Lung (tissue), 12 donors: ENCODE measurements around the gene TGFBR3. TPM values are rescaled to one million over a fixed set of nuclear protein-coding genes. Genes with fewer than 3 reads are reported as not detected.

Experiments used
- ATAC-seq: fragments of 200-7000 bp; cut with Tn5 transposase; one replicate; pipeline ENCODE4 v1.9.1; 2020; ENCODE audit warnings: moderate number of reproducible peaks; ENCODE audit not compliant: insufficient read depth, low FRiP score
- DNase-seq, 3 donors: peaks; one replicate each; pipeline ENCODE4 v3.0.0-alpha.2; 2013 to 2017
- H3K27ac ChIP-seq, 2 donors: one replicate each; pipeline ENCODE4 v1.5.1; 2013; ENCODE audit warnings: mild to moderate bottlenecking in 2 of 2, moderate library complexity in 2 of 2, control low read depth in 1 of 2, inconsistent platforms in 1 of 2, low read depth in 1 of 2, low read length in 1 of 2
- H3K27me3 ChIP-seq, 3 donors: one replicate each; pipeline ENCODE4 v1.5.1; 2013; ENCODE audit warnings: low read length in 2 of 3; ENCODE audit not compliant: control insufficient read depth in 3 of 3, insufficient read depth in 3 of 3
- H3K36me3 ChIP-seq, 4 donors: one replicate each; pipeline ENCODE4 v1.5.1; 2013; ENCODE audit warnings: low read length in 4 of 4, mild to moderate bottlenecking in 1 of 4, moderate library complexity in 1 of 4; ENCODE audit not compliant: control insufficient read depth in 4 of 4, insufficient read depth in 4 of 4
- H3K4me1 ChIP-seq, 5 donors: one replicate each; pipeline ENCODE4 v1.5.1; 2013; ENCODE audit warnings: low read length in 5 of 5, mild to moderate bottlenecking in 2 of 5, moderate library complexity in 1 of 5; ENCODE audit not compliant: control insufficient read depth in 5 of 5, insufficient read depth in 5 of 5
- H3K4me3 ChIP-seq: one replicate; pipeline ENCODE4 v1.5.1; 2013; ENCODE audit warnings: mild to moderate bottlenecking, control low read depth, moderate library complexity
- H3K9ac ChIP-seq, 2 donors: one replicate each; pipeline ENCODE4 v1.5.1; 2013; ENCODE audit warnings: low read length in 2 of 2, control low read depth in 1 of 2; ENCODE audit not compliant: insufficient read depth in 1 of 2
- H3K9me3 ChIP-seq, 4 donors: one replicate each; pipeline ENCODE4 v1.5.1; 2013; ENCODE audit warnings: low read length in 3 of 4, mild to moderate bottlenecking in 1 of 4, moderate library complexity in 1 of 4; ENCODE audit not compliant: control insufficient read depth in 4 of 4, insufficient read depth in 3 of 4
- WGBS, 2 donors: extraction: QIAGEN DNeasy Blood & Tissue Kit; methylation state at CpG; one replicate each; pipeline ENCODE4 v1.1.7; 2013; 5-methylcytosine and 5-hydroxymethylcytosine counted together
- polyA plus RNA-seq, 2 donors: library from polyadenylated mRNA; stranded (reverse); fragments of 200-250 nt; gene quantifications; one replicate each; pipeline ENCODE4 v1.2.1, GENCODE V29; 2013
- total RNA-seq, 2 donors: library from RNA; depleted of rRNA in 1 of 2; stranded (reverse); fragments of >200 nt in 1 of 2; gene quantifications; one replicate each; pipeline ENCODE4 v1.2.1, GENCODE V29; 2014 to 2021
- TF ChIP-seq, protein P1 (sequence below): IDR thresholded peaks from 2 replicates; pipeline ENCODE4 v1.5.1; 2012; ENCODE audit warnings: mild to moderate bottlenecking; ENCODE audit errors: control extremely low read depth, extremely low read depth
- donor health status: control.
- donor health status: control.
- donor health status: Bipolar disorder and iron deficiency.
- donor health status: healthy.
- donor health status: DM: yes; HTN: yes; CAD: no.

The TGFBR3 gene
- total and polyA plus RNA-seq, 4 donors, result 13.1 to 99.6 (median 26.5) TPM

GRCh38 chr1:91712393-91712792, 173.6 kb downstream of the TGFBR3 start:
- no peak for ATAC-seq
- 72 to 89% methylated on average over 3 of the region's 3 CpGs for WGBS, 2 donors
- H3K4me3 ChIP-seq, result no peak overlapping the region
- peaks cover 0 to 46% (median 26%) of the 10 kb centered on the region in 5 donors for H3K4me1 ChIP-seq
- peak overlapping the region in 1 of 2 donors; percentile 66 for H3K27ac ChIP-seq
- H3K9me3 ChIP-seq, result no peaks in the 10 kb centered on the region
- no peak overlapping the region for H3K9ac ChIP-seq
- no peaks in the 10 kb centered on the region for H3K27me3 ChIP-seq
- DNase-seq, result no peak
- TF ChIP-seq, protein P1, sequence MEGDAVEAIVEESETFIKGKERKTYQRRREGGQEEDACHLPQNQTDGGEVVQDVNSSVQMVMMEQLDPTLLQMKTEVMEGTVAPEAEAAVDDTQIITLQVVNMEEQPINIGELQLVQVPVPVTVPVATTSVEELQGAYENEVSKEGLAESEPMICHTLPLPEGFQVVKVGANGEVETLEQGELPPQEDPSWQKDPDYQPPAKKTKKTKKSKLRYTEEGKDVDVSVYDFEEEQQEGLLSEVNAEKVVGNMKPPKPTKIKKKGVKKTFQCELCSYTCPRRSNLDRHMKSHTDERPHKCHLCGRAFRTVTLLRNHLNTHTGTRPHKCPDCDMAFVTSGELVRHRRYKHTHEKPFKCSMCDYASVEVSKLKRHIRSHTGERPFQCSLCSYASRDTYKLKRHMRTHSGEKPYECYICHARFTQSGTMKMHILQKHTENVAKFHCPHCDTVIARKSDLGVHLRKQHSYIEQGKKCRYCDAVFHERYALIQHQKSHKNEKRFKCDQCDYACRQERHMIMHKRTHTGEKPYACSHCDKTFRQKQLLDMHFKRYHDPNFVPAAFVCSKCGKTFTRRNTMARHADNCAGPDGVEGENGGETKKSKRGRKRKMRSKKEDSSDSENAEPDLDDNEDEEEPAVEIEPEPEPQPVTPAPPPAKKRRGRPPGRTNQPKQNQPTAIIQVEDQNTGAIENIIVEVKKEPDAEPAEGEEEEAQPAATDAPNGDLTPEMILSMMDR, result no peak
- peaks cover 4 to 35% (median 25%) of the 10 kb centered on the region in 4 donors for H3K36me3 ChIP-seq

DNA sequence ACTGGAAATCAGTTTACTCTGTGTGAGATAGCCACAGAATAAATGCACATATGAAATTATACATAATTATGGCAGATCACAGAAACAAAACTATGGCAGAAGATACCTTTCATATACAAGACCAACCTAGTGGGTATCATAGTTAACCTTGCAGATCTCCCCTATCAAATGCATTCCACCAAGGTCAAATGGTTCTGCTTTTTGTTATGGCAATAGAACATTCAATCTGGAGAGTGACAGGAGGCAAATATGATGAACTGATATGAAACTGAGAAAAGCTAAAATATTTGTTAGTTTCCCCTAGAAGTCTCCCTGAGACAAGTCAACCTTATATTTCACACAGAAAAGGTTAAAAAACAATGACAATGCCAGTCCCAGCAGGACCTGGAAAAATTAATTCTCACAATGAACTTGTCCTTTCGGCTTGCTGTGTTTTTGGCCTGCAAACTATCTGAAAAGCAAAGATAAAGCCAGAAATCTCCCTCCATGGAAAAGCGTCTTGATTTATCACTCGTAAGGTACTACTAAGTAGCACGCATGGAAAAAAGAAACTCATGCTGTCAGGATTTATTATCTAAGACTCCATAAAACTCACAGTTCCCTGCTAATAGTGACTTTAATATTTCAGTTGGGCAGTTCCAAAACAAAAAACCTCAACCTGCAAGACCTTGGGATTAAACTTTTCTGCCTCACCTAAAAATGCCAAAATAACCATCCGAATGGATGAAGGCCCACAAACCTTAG, 174.3 kb downstream of the TGFBR3 start:
- H3K4me1 ChIP-seq, result peaks cover 0 to 44% (median 26%) of the 10 kb centered on the region in 5 donors
- ATAC-seq, result no peak
- H3K9ac ChIP-seq, result no peak overlapping the region
- WGBS, 2 donors, result 96 to 97% methylated on average over 5 of the region's 5 CpGs
- DNase-seq, result no peak
- peak overlapping the region in 1 of 2 donors; percentile 66 for H3K27ac ChIP-seq
- no peaks in the 10 kb centered on the region for H3K27me3 ChIP-seq
- H3K9me3 ChIP-seq, result no peaks in the 10 kb centered on the region
- peaks cover 4 to 35% (median 27%) of the 10 kb centered on the region in 4 donors for H3K36me3 ChIP-seq
- H3K4me3 ChIP-seq, result no peak overlapping the region
- TF ChIP-seq, protein P1, result no peak

DNA sequence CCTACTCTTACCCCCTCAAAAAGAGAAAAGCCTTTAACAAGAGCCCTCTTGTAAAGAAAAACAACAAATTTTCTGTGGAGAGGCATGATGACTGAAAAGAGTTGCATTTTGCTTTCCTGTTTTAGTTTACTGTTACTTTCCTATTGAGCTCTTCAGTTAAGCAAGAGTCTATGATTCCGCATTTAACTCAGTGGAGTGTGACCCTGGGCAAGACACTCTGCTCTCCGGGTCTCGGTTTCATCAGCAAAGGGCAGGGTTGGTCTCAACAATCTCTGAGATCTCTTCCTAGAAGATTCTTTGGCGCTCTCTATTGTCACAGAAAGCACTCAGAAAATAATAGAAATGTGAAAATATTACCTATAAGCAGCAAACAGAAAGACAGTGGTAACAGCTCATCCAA, 175.7 kb downstream of the TGFBR3 start:
- no peak for ATAC-seq
- Histone ChIP-seq H3K4me1 (peaks cover 0 to 31% (median 18%) of the 10 kb centered on the region in 5 donors), H3K9ac (no peak overlapping the region), H3K27ac (peak overlapping the region in 1 of 2 donors; percentile 28), H3K27me3 (no peaks in the 10 kb centered on the region), H3K9me3 (no peaks in the 10 kb centered on the region), H3K36me3 (peaks cover 0 to 32% (median 25%) of the 10 kb centered on the region in 4 donors), H3K4me3 (no peak overlapping the region)
- TF ChIP-seq, protein P1, result no peak
- WGBS, 2 donors, result 70 to 77% methylated on average over 4 of the region's 4 CpGs
- DNase-seq, result no peak

GRCh38 chr1:91708691-91709090, 177.3 kb downstream of the TGFBR3 start:
- H3K4me1 ChIP-seq, result peaks cover 0 to 17% (median 9%) of the 10 kb centered on the region in 5 donors
- H3K9ac ChIP-seq, result no peak overlapping the region
- WGBS, 2 donors, result 97% methylated on average over 5 of the region's 5 CpGs
- H3K9me3 ChIP-seq, result no peaks in the 10 kb centered on the region
- no peak overlapping the region for H3K4me3 ChIP-seq
- peaks cover 0 to 29% (median 24%) of the 10 kb centered on the region in 4 donors for H3K36me3 ChIP-seq
- no peak for ATAC-seq
- TF ChIP-seq, protein P1, result no peak
- H3K27ac ChIP-seq, result no peak overlapping the region
- H3K27me3 ChIP-seq, result no peaks in the 10 kb centered on the region
- no peak for DNase-seq
